H1 (cell line): Measurements from ENCODE around the gene RBMS1. TPM values are rescaled to one million over a fixed set of nuclear protein-coding genes. Genes with fewer than 3 reads are reported as not detected.

Experiments
- CTCF ChIA-PET: fragments of 300-600 bp; sonication (Branson Sonifier 250); formaldehyde crosslinking; loops from one replicate; lab custom pipeline; 2021; ENCODE audit not compliant: partially characterized antibody; lab: Charles Lee
- POLR2A ChIA-PET: fragments of 300-600 bp; sonication (Branson Sonifier 250); formaldehyde crosslinking; loops from one replicate; lab custom pipeline; 2021; ENCODE audit warnings: inconsistent platforms; ENCODE audit not compliant: partially characterized antibody; lab: Charles Lee
- DNase-seq, 2 experiments: peaks; one replicate each; pipeline versions ENCODE4 v3.0.0 to v3.0.0-alpha.2; 2010 to 2022; ENCODE audit warnings: low spot score in 2 of 2, low read depth in 1 of 2, mixed read lengths in 1 of 2
- FAIRE-seq: peaks from 2 replicates; lab custom pipeline; 2011; peaks lifted over from hg19 to GRCh38; lab: Jason Lieb, UNC
- H2AFZ ChIP-seq: 2 replicates; pipeline ENCODE4 v1.8.1; 2012; ENCODE audit warnings: low read length, inconsistent platforms
- H2AK5ac ChIP-seq: 2 replicates; pipeline ENCODE4 v1.6.1; 2013; ENCODE audit warnings: low read depth, low read length
- H2BK120ac ChIP-seq: replicated peaks from 2 replicates; pipeline ENCODE3; 2013; ENCODE audit warnings: low read depth, low read length, inconsistent platforms
- H2BK12ac ChIP-seq: 2 replicates; pipeline ENCODE4 v1.6.1; 2013; ENCODE audit warnings: low read depth, low read length
- H2BK15ac ChIP-seq: 2 replicates; pipeline ENCODE4 v1.6.1; 2013; ENCODE audit warnings: low read length
- H2BK20ac ChIP-seq: 2 replicates; pipeline ENCODE4 v1.6.1; 2013; ENCODE audit warnings: low read length
- H2BK5ac ChIP-seq: 2 replicates; pipeline ENCODE4 v1.6.1; 2013; ENCODE audit warnings: low read depth, low read length
- H3K14ac ChIP-seq: 2 replicates; pipeline ENCODE4 v1.6.1; 2013; ENCODE audit warnings: inconsistent platforms; ENCODE audit not compliant: insufficient read length
- H3K18ac ChIP-seq: 2 replicates; pipeline ENCODE4 v1.6.1; 2013; ENCODE audit warnings: low read length; ENCODE audit errors: extremely low read depth
- H3K23ac ChIP-seq: 2 replicates; pipeline ENCODE4 v1.6.1; 2013; ENCODE audit warnings: inconsistent platforms; ENCODE audit not compliant: insufficient read length
- H3K23me2 ChIP-seq: 2 replicates; pipeline ENCODE4 v1.6.1; 2013; ENCODE audit warnings: low read depth, low read length
- H3K27ac ChIP-seq: 2 replicates; pipeline ENCODE4 v1.6.1; 2011; ENCODE audit warnings: low read depth, low read length, inconsistent platforms
- H3K27me3 ChIP-seq, 4 experiments: replicated peaks in 1 of 4; 1 replicate in 1 of 4; 2 replicates in 3 of 4; pipeline versions ENCODE4 v1.6.1 to v1.8.1; 2011 to 2013; ENCODE audit warnings: low read length in 3 of 4, mild to moderate bottlenecking in 3 of 4, inconsistent platforms in 2 of 4, mixed read lengths in 2 of 4, moderate library complexity in 1 of 4; ENCODE audit not compliant: control insufficient read depth in 3 of 4, insufficient read depth in 3 of 4; ENCODE audit errors: extremely low read depth in 1 of 4
- H3K36me3 ChIP-seq, 4 experiments: 2 replicates each; pipeline versions ENCODE4 v1.6.1 to v1.8.1; 2011 to 2013; ENCODE audit warnings: mild to moderate bottlenecking in 4 of 4, low read length in 3 of 4, moderate library complexity in 2 of 4, control low read depth in 1 of 4, inconsistent platforms in 1 of 4; ENCODE audit not compliant: insufficient read depth in 4 of 4, control insufficient read depth in 2 of 4
- H3K4ac ChIP-seq: replicated peaks from 2 replicates; pipeline ENCODE3; 2013; ENCODE audit warnings: low read length, low read depth, mixed read lengths, inconsistent platforms; ENCODE audit not compliant: insufficient read length
- H3K4me1 ChIP-seq, 4 experiments: replicated peaks in 1 of 4; 1 replicate in 1 of 4; 2 replicates in 3 of 4; pipeline versions ENCODE4 v1.6.1 to v1.8.1; 2011 to 2013; ENCODE audit warnings: low read length in 3 of 4, inconsistent platforms in 2 of 4, mixed read lengths in 1 of 4; ENCODE audit not compliant: insufficient read depth in 4 of 4, control insufficient read depth in 3 of 4
- H3K4me2 ChIP-seq, 2 experiments: 2 replicates each; pipeline versions ENCODE4 v1.6.1 to v1.8.1; 2011 to 2013; ENCODE audit warnings: low read depth in 2 of 2, low read length in 2 of 2, control low read depth in 1 of 2, inconsistent platforms in 1 of 2, mild to moderate bottlenecking in 1 of 2; ENCODE audit not compliant: insufficient read depth in 1 of 2
- H3K4me3 ChIP-seq, 4 experiments: fragments of 200-600, 300-600 bp in 1 of 4; sonication (generic), shearing (Covaris generic), sonication (Bioruptor Twin) in 1 of 4; 2 replicates each; pipeline versions ENCODE4 v1.5.1 to v1.8.1; 2011 to 2016; ENCODE audit warnings: low read length in 4 of 4, low read depth in 3 of 4, control low read depth in 2 of 4, inconsistent platforms in 2 of 4, mild to moderate bottlenecking in 2 of 4, mixed read lengths in 1 of 4, moderate library complexity in 1 of 4; ENCODE audit not compliant: insufficient read depth in 2 of 4; ENCODE audit errors: extremely low read depth in 1 of 4
- H3K56ac ChIP-seq: replicated peaks from 2 replicates; pipeline ENCODE3; 2013; ENCODE audit warnings: low read depth, mild to moderate bottlenecking, mixed read lengths, low read length, inconsistent platforms; ENCODE audit not compliant: insufficient read length
- H3K79me1 ChIP-seq: 2 replicates; pipeline ENCODE4 v1.6.1; 2013; ENCODE audit warnings: low read depth, low read length, control low read depth
- H3K79me2 ChIP-seq, 2 experiments: 2 replicates each; pipeline versions ENCODE4 v1.6.1 to v1.8.1; 2012 to 2013; ENCODE audit warnings: low read length in 2 of 2, mild to moderate bottlenecking in 2 of 2, inconsistent platforms in 1 of 2; ENCODE audit not compliant: insufficient read depth in 2 of 2, control insufficient read depth in 1 of 2
- H3K9ac ChIP-seq, 4 experiments: replicated peaks in 1 of 4; 1 replicate in 1 of 4; 2 replicates in 3 of 4; pipeline versions ENCODE4 v1.6.1 to v1.8.1; 2011 to 2013; ENCODE audit warnings: low read depth in 3 of 4, low read length in 3 of 4, control low read depth in 2 of 4, mild to moderate bottlenecking in 2 of 4, moderate library complexity in 2 of 4, inconsistent platforms in 1 of 4; ENCODE audit errors: extremely low read depth in 1 of 4
- H3K9me3 ChIP-seq, 2 experiments: 2 replicates each; pipeline versions ENCODE4 v1.6.1 to v1.8.1; 2012 to 2013; ENCODE audit warnings: mild to moderate bottlenecking in 2 of 2, moderate library complexity in 2 of 2, control low read depth in 1 of 2, inconsistent platforms in 1 of 2, low read depth in 1 of 2, low read length in 1 of 2, mixed read lengths in 1 of 2; ENCODE audit not compliant: insufficient read depth in 2 of 2
- H4K20me1 ChIP-seq, 2 experiments: replicated peaks in 1 of 2; 2 replicates each; pipeline versions ENCODE3 to v1.8.1; 2011 to 2013; ENCODE audit warnings: inconsistent platforms in 2 of 2, low read length in 2 of 2, mild to moderate bottlenecking in 1 of 2; ENCODE audit not compliant: insufficient read depth in 2 of 2, control insufficient read depth in 1 of 2
- H4K5ac ChIP-seq: 2 replicates; pipeline ENCODE4 v1.6.1; 2013; ENCODE audit warnings: low read length, low read depth, mixed read lengths, inconsistent platforms; ENCODE audit not compliant: insufficient read length
- H4K8ac ChIP-seq: 2 replicates; pipeline ENCODE4 v1.8.0; 2013; ENCODE audit warnings: mild to moderate bottlenecking, moderate library complexity, low read length, inconsistent platforms; ENCODE audit not compliant: insufficient read depth; ENCODE audit errors: extremely low read depth
- H4K91ac ChIP-seq: replicated peaks from 2 replicates; pipeline ENCODE3; 2013; ENCODE audit warnings: low read length, mixed read lengths, inconsistent platforms; ENCODE audit not compliant: insufficient read length
- CHD2 ChIP-seq: IDR thresholded peaks from 2 replicates; pipeline ENCODE4 v1.6.1; 2012; ENCODE audit warnings: low read length, improper control_type of control experiment
- CTCF ChIP-seq, 3 experiments: IDR thresholded peaks; 1 replicate in 2 of 3; 2 replicates in 1 of 3; pipeline versions ENCODE4 v1.5.1 to v1.6.1; 2011; ENCODE audit warnings: low read length in 3 of 3, mild to moderate bottlenecking in 3 of 3, inconsistent platforms in 2 of 3, low read depth in 1 of 3, moderate library complexity in 1 of 3; ENCODE audit not compliant: insufficient read depth in 1 of 3; ENCODE audit errors: control extremely low read depth in 1 of 3
- HDAC6 ChIP-seq: IDR thresholded peaks from one replicate; pipeline ENCODE4 v1.7.1; 2012; ENCODE audit warnings: low read depth, mild to moderate bottlenecking, inconsistent platforms, low read length, moderate library complexity
- RAD21 ChIP-seq, 2 experiments: IDR thresholded peaks in 1 of 2; conservative IDR thresholded peaks in 1 of 2; 2 replicates each; pipeline ENCODE4 v1.6.1; 2011; ENCODE audit warnings: low read depth in 2 of 2, low read length in 2 of 2, improper control_type of control experiment in 1 of 2, inconsistent platforms in 1 of 2, mild to moderate bottlenecking in 1 of 2, moderate library complexity in 1 of 2
- SIX5 ChIP-seq: IDR thresholded peaks from 2 replicates; pipeline ENCODE4 v1.6.1; 2011; ENCODE audit warnings: mild to moderate bottlenecking, low read depth, low read length
- USF2 ChIP-seq: IDR thresholded peaks from 2 replicates; pipeline ENCODE4 v1.6.1; 2011; ENCODE audit warnings: low read length, improper control_type of control experiment
- WGBS, 2 experiments: shearing (Covaris generic) in 1 of 2; methylation state at CpG; one replicate each; pipeline versions ENCODE4 v1.1.6 to v1.1.7; 2013 to 2015; ENCODE audit warnings: low lambda C conversion rate in 2 of 2, mixed read lengths in 2 of 2, inconsistent platforms in 1 of 2, low coverage in 1 of 2, missing lambda C conversion rate in 1 of 2; ENCODE audit not compliant: insufficient replicate concordance in 2 of 2, insufficient coverage in 1 of 2, insufficient read length in 1 of 2; ENCODE audit errors: extremely low coverage in 1 of 2, missing lambda C conversion rate in 1 of 2; 5-methylcytosine and 5-hydroxymethylcytosine counted together
- polyA plus RNA-seq, 7 experiments: library from polyadenylated mRNA; depleted of rRNA in 3 of 7; stranded (reverse) in 5 of 7; unstranded in 2 of 7; fragments of >200 nt in 5 of 7; fragments of 200-250 nt in 2 of 7; gene quantifications; 1 replicate in 5 of 7; 2 replicates in 1 of 7; 4 replicates in 1 of 7; pipeline versions ENCODE4 v1.2.1 to v1.2.3, GENCODE V29; 2011 to 2013; ENCODE audit warnings: missing spikeins in 2 of 7, mixed read lengths in 2 of 7
- total RNA-seq: library from RNA; stranded (reverse); fragmentation: NEBNext Ultra II Directional; extraction: Animal tissue kit (Norgen Biotek cat#: 25700); gene quantifications from 2 replicates; pipeline ENCODE4 v1.2.1, GENCODE V29; 2021

Gene RBMS1
- total and polyA plus RNA-seq, 2 of the 8 experiments (the other 6 are each of a cell fraction or from before 2014, with no cell fraction given), result 53.7 to 60.0 TPM

GRCh38 chr2:160459538-160460332, 33.9 kb downstream of the RBMS1 start:
- Histone ChIP-seq H4K8ac (no peak overlapping the region), H2BK5ac (no peak overlapping the region), H2AK5ac (no peak overlapping the region), H3K9ac (no peak overlapping the region), H2BK120ac (no peak overlapping the region), H3K56ac (no peak overlapping the region), H2AFZ (no peak overlapping the region), H3K18ac (no peak overlapping the region), H3K36me3 (no peaks in the 10 kb centered on the region), H3K14ac (no peak overlapping the region), H4K20me1 (peaks cover 0 to 1% of the 10 kb centered on the region in 2 experiments), H2BK12ac (no peak overlapping the region; the same call in 1 of the 2 replicates), H3K27ac (no peak overlapping the region), H2BK20ac (no peak overlapping the region), H3K27me3 (no peaks in the 10 kb centered on the region), H4K5ac (no peak overlapping the region), H3K79me1 (no peaks in the 10 kb centered on the region; the same call in 1 of the 2 replicates), H4K91ac (no peak overlapping the region), H3K23ac (no peak overlapping the region), H3K4me2 (no peak overlapping the region), H3K4me1 (peaks cover 0 to 4% (median 0%) of the 10 kb centered on the region in 4 experiments; a peak in 1 of 7 replicates), H3K4ac (no peak overlapping the region), H3K79me2 (peaks cover 0 to 48% of the 10 kb centered on the region in 2 experiments; a peak in 2 of 4 replicates), H3K9me3 (no peaks in the 10 kb centered on the region), H3K23me2 (no peaks in the 10 kb centered on the region), H2BK15ac (no peak overlapping the region), H3K4me3 (no peak overlapping the region)
- WGBS, 2 experiments, result 62% methylated on average over 1 of the region's 1 CpG; no CpG with 5 or more reads in 1 of the 2 experiments
- FAIRE-seq (peak; percentile 32), DNase-seq (no peak)
- ChIA-PET CTCF (interaction anchor here (0.5 to 1.4 kb wide), 3 partner anchors 76 to 511 kb away, joined by 3 to 4 read pairs (median 3); no protein-coding TSS in a partner anchor), POLR2A (no interaction called here)
- TF ChIP-seq RAD21 (IDR thresholded peaks at IDR 0.05 in 1 of 2, conservative IDR thresholded peaks at IDR 0.05 in 1 of 2; ENCODE audit: low read depth in 2 of 2, low read length in 2 of 2) (peak; percentile 13 to 19; a peak in 1 of 4 replicates), USF2 (no peak), CTCF (IDR thresholded peaks at IDR 0.05; ENCODE audit: control extremely low read depth in 1 of 3, insufficient read depth in 1 of 3, low read depth in 1 of 3, low read length in 3 of 3) (peak in 2 of 3 experiments; percentile 11 to 25; a peak in 2 of 4 replicates), CHD2 (no peak), HDAC6 (no peak), SIX5 (no peak)
